HG03175 (cell line): ENCODE data around the gene SELENON.

ENCODE experiments used
- ATAC-seq: cut with Tn5 transposase; IDR thresholded peaks from one replicate; pipeline ENCODE4 v1.9.1; 2021; ENCODE audit warnings: mild to moderate bottlenecking, moderate library complexity; ENCODE audit not compliant: unreplicated experiment

The SELENON gene

GRCh38 chr1:25792115-25792514 is 7.9 kb upstream of the SELENON start:
- ATAC-seq, result no peak

- no peak for ATAC-seq
Measured at GRCh38 chr1:25793585-25794170, 6.3 kb upstream of the SELENON start.

GRCh38 chr1:25794325-25794724 is 5.7 kb upstream of the SELENON start:
- ATAC-seq, result no peak

GRCh38 chr1:25795211-25795610 is 4.8 kb upstream of the SELENON start:
- no peak for ATAC-seq

GRCh38 chr1:25795946-25796810 is 3.8 kb upstream of the SELENON start:
- no peak for ATAC-seq

- ATAC-seq, result no peak
Measured at GRCh38 chr1:25796811-25797458, 3.1 kb upstream of the SELENON start.

GRCh38 chr1:25797939-25798338 is 2.1 kb upstream of the SELENON start:
- ATAC-seq, result no peak

- no peak for ATAC-seq
Measured at GRCh38 chr1:25798666-25799351, 1.2 kb upstream of the SELENON start.

GRCh38 chr1:25799352-25799934 is 550 bp upstream of the SELENON start:
- no peak for ATAC-seq

- no peak for ATAC-seq
Measured at GRCh38 chr1:25800703-25801377, 847 bp downstream of the SELENON start.

GRCh38 chr1:25802915-25803314 is 2.9 kb downstream of the SELENON start:
- no peak for ATAC-seq

- no peak for ATAC-seq
Measured at GRCh38 chr1:25803368-25803767, 3.4 kb downstream of the SELENON start.

GRCh38 chr1:25804244-25804963 is 4.4 kb downstream of the SELENON start:
- no peak for ATAC-seq

GRCh38 chr1:25804964-25805862 is 5.2 kb downstream of the SELENON start:
- no peak for ATAC-seq

GRCh38 chr1:25805863-25806225 is 5.9 kb downstream of the SELENON start:
- no peak for ATAC-seq

GRCh38 chr1:25806418-25806817 is 6.4 kb downstream of the SELENON start:
- ATAC-seq, result no peak

- no peak for ATAC-seq
Measured at GRCh38 chr1:25807480-25808390, 7.7 kb downstream of the SELENON start.
